HepG2 (cell line): ENCODE data around the gene ZNF17. TPM values are rescaled to one million over a fixed set of nuclear protein-coding genes. Genes with fewer than 3 reads are reported as not detected.
A peak's percentile ranks its signal among the peaks of the same experiment; 100 is the strongest.

Experiments
- AHR ChIP-seq: IDR thresholded peaks from 2 replicates; pipeline ENCODE4 v1.6.1; 2018; ENCODE audit warnings: missing genetic modification reagents, missing compliant biosample characterization
- ARNTL ChIP-seq: sonication (generic); formaldehyde crosslinking; IDR thresholded peaks from 2 replicates; pipeline ENCODE4 v1.4.0; 2020; ENCODE audit warnings: mild to moderate bottlenecking, missing genetic modification reagents
- CCDC6 ChIP-seq: sonication (generic); formaldehyde crosslinking; IDR thresholded peaks from 2 replicates; pipeline ENCODE4 v1.8.1; 2022; ENCODE audit warnings: mild to moderate bottlenecking, missing genetic modification reagents, moderate library complexity
- DNMT3B ChIP-seq: conservative IDR thresholded peaks from 2 replicates; pipeline ENCODE4 v1.6.1; 2016; ENCODE audit warnings: missing biosample characterization, control low read depth
- E2F1 ChIP-seq: sonication (generic); formaldehyde crosslinking; IDR thresholded peaks from 2 replicates; pipeline ENCODE4 v1.5.0; 2020; ENCODE audit warnings: missing genetic modification reagents
- HIC2 ChIP-seq: sonication (generic); formaldehyde crosslinking; IDR thresholded peaks from 2 replicates; pipeline ENCODE4 v1.9.0; 2022; ENCODE audit warnings: low read depth, missing genetic modification reagents
- HINFP ChIP-seq: sonication (generic); formaldehyde crosslinking; IDR thresholded peaks from 2 replicates; pipeline ENCODE4 v1.4.0; 2020; ENCODE audit warnings: low read depth, mild to moderate bottlenecking, missing genetic modification reagents
- HNF1B ChIP-seq: sonication (generic); formaldehyde crosslinking; IDR thresholded peaks from 2 replicates; pipeline ENCODE4 v1.5.1; 2020; ENCODE audit warnings: mild to moderate bottlenecking, moderate library complexity, missing genetic modification reagents
- MLLT10 ChIP-seq: sonication (generic); formaldehyde crosslinking; IDR thresholded peaks from 2 replicates; pipeline ENCODE4 v1.4.0; 2020; ENCODE audit warnings: missing genetic modification reagents
- RAD21 ChIP-seq: fragments of 450-650 bp; formaldehyde crosslinking; IDR thresholded peaks from 2 replicates; pipeline ENCODE4 v1.5.0; 2020; ENCODE audit warnings: mild to moderate bottlenecking
- SKIL ChIP-seq: sonication (generic); formaldehyde crosslinking; IDR thresholded peaks from 2 replicates; pipeline ENCODE4 v1.8.0; 2022; ENCODE audit warnings: missing genetic modification reagents, mild to moderate bottlenecking, moderate library complexity, borderline replicate concordance
- SSRP1 ChIP-seq: IDR thresholded peaks from 2 replicates; pipeline ENCODE4 v1.6.1; 2016; ENCODE audit warnings: control low read depth
- ZFP62 ChIP-seq: sonication (generic); formaldehyde crosslinking; IDR thresholded peaks from 2 replicates; pipeline ENCODE4 v1.4.0; 2020; ENCODE audit warnings: missing genetic modification reagents
- ZFX ChIP-seq: sonication (generic); formaldehyde crosslinking; IDR thresholded peaks from 2 replicates; pipeline ENCODE4 v1.4.0; 2020; ENCODE audit warnings: mild to moderate bottlenecking, low read depth, missing genetic modification reagents, moderate library complexity
- ZHX1 ChIP-seq: sonication (generic); formaldehyde crosslinking; IDR thresholded peaks from 2 replicates; pipeline ENCODE4 v1.8.1; 2022; ENCODE audit warnings: low read depth, mild to moderate bottlenecking, missing genetic modification reagents
- ZNF296 ChIP-seq: sonication (generic); formaldehyde crosslinking; conservative IDR thresholded peaks from 2 replicates; pipeline ENCODE4 v1.5.0; 2020; ENCODE audit warnings: mild to moderate bottlenecking, missing genetic modification reagents
- ZNF879 ChIP-seq: sonication (generic); formaldehyde crosslinking; IDR thresholded peaks from 2 replicates; pipeline ENCODE4 v1.8.1; 2023; ENCODE audit warnings: missing genetic modification reagents
- polyA plus RNA-seq, 8 experiments: library from polyadenylated mRNA; depleted of rRNA in 3 of 8; stranded (reverse) in 7 of 8; unstranded in 1 of 8; fragments of >200 nt; fragmentation: Illumina TruSeq in 4 of 8; extraction: Trizol in 4 of 8; gene quantifications; 2 replicates each; pipeline versions ENCODE4 v1.2.1 to v1.2.3, GENCODE V29; 2011 to 2016; ENCODE audit warnings: low read depth in 4 of 8, missing spikeins in 1 of 8, mixed read lengths in 1 of 8; ENCODE audit not compliant: insufficient read depth in 1 of 8
- total RNA-seq, 5 experiments: library from RNA; depleted of rRNA; stranded (reverse); fragments of >200 nt; fragmentation: Illumina TruSeq; extraction: Trizol; gene quantifications; 2 replicates each; pipeline ENCODE4 v1.2.3, GENCODE V29; 2016; ENCODE audit warnings: low read depth in 1 of 5

ZNF17 gene
- total and polyA plus RNA-seq, 2 of the 13 experiments (the other 11 are each of a cell fraction or from before 2014, with no cell fraction given), result 3.7 to 10.1 TPM

GRCh38 chr19:57435062-57435978, 24.4 kb downstream of the ZNF17 start, which contains the start of gene ZNF749 (continued):
- TF ChIP-seq SKIL (CRISPR knock-in tag), result 0 out of 2 replicates have a peak, but pooled peaks have one; percentile 36
- peak; percentile 69; the same call in 1 of the 2 replicates for TF ChIP-seq ZNF879
- TF ChIP-seq ZFX (CRISPR knock-in tag), result peak; percentile 90
- TF ChIP-seq ZFP62 (CRISPR knock-in tag), result no peak
- no peak for TF ChIP-seq AHR (CRISPR knock-in tag)
- peak; percentile 66; the same call in 1 of the 2 replicates for TF ChIP-seq HNF1B (CRISPR knock-in tag)
- no peak for TF ChIP-seq HIC2 (CRISPR knock-in tag)
- TF ChIP-seq RAD21 (CRISPR knock-in tag), result 0 out of 2 replicates have a peak, but pooled peaks have one; percentile 15
- 0 out of 2 replicates have a peak, but pooled peaks have one; percentile 65 for TF ChIP-seq E2F1 (CRISPR knock-in tag)
- TF ChIP-seq CCDC6 (CRISPR knock-in tag), result 0 out of 2 replicates have a peak, but pooled peaks have one; percentile 20
- no peak for TF ChIP-seq ZHX1
- no peak for TF ChIP-seq MLLT10 (CRISPR knock-in tag)
- no peak for TF ChIP-seq ZNF296 (CRISPR knock-in tag)
- TF ChIP-seq SSRP1, result no peak
- no peak; the same call in 1 of the 2 replicates for TF ChIP-seq ARNTL
- TF ChIP-seq HINFP (CRISPR knock-in tag), result peak; percentile 92
- no peak for TF ChIP-seq DNMT3B (CRISPR knock-in tag)
